Activated CD4-positive, alpha-beta T cell treated with anti-CD3 and anti-CD28 coated beads, Interleukin-2, amount 50 U/mL, for 4 hours (primary cell): ENCODE results near the gene SOD3.

Source experiments
- DNase-seq, 2 experiments: peaks; one replicate each; pipeline ENCODE4 v3.0.0-alpha.2; 2020

SOD3 gene

DNA sequence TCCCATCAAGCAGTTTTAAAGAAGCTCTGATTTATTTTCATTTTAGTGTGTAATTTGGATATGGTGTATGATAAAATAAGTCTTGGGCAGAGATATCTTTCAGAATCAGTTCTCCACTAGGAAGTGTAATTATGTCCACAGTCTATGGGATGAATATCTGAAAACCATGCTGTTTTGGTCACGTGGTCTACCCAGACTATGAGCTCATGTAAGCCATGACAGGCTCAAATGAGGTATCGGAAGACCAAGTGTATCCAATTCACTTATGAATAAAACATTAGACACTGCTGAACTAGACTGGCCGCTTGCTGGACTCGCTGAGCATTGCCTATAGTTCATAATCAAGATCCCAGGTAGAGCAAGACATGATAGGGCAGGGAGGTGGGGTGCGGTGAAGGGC is 50.5 kb downstream of the SOD3 start:
- no peak for DNase-seq

GRCh38 chr4:24846716-24847115 is 51.3 kb downstream of the SOD3 start:
- DNase-seq: no peak

GRCh38 chr4:24849351-24849750 is 54.0 kb downstream of the SOD3 start:
- no peak for DNase-seq

GRCh38 chr4:24849756-24850155 is 54.4 kb downstream of the SOD3 start:
- DNase-seq: no peak
